Measurements from ENCODE around the gene DIS3L2.
"Not testable (repeated sequence)": the region's sequence is repeated elsewhere in the genome, so short reads cannot be mapped to it uniquely, and the experiment has no call there.

The DIS3L2 gene

DNA sequence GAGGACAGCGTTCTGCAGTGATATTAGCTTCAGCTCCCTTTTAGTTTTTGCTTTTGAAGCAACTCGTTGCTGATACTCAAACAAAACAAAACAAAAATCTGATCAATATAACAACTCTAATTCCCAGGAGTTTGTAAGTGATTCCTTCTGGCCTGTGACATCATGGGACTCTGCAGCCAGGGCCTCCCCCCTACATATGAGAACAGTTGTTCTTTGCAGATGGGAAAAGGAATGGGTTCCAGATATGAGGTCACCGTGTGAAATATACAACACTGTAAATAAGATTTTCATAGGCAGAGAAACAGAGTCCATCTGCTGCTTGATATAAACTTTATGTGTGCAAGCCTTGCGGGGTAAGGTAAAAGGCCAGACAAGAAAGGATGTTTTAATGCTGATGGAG lies 56.7 kb downstream of the DIS3L2 start:
- DNase-seq, result no peak

DNA sequence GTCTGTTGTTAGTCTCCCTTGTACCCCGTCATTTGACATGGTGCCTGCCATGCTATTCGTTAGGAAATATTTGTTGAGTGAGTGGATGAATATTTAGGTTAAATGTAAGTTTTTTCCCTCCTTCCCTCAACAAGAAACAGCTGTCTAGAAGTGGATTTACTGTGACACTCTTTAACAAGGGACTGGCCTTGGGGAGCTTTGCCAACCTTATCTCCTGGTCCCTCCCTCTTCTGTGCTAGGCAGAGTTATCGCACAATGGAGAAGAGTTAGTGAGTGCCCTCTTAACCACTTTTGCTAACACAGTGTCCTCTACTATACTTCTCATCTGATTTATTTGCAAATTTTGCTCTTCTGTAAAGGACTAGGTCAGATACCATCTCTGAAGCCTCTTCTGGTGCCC lies 61.2 kb downstream of the DIS3L2 start:
- peak; percentile 52 for DNase-seq

DNA sequence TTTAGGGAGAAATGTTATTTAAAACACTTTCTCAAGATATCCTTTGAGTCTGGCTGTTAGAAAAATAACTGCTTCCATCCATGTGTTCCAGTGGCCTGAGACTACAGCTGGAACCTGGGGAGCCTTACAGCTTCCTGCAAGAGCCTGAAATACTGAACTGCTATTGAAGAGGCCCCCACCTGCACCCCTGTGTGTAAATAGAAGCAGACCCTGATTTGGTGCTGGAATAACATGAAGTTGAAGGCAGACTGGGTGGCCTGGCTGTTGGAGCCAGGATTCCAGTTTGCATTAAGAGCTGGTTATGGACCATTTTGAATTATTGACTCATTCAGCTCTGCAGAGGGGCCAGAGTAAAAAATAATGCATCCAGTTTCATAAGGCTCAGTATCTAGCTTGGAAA lies 61.9 kb downstream of the DIS3L2 start:
- no peak for DNase-seq

DNA sequence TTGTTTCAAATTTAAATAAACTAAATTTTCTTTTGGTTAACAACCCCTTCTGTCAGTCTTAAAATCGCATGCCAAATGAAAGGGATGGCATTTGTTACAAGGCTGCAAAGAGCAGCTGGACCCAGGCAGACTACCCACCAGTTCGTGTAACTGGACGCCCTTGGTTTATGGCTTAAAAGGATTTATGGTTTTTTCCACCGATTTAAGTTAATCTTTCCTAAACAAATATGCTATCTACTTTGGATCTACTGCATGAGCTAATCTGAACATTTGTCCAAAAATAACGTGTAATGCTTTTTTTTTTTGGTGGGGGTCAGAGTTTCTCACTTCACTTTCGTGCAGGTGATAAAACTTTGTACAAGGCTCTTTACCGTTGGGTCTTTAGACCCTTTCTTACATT lies 62.9 kb downstream of the DIS3L2 start:
- DNase-seq, result no peak

DNA sequence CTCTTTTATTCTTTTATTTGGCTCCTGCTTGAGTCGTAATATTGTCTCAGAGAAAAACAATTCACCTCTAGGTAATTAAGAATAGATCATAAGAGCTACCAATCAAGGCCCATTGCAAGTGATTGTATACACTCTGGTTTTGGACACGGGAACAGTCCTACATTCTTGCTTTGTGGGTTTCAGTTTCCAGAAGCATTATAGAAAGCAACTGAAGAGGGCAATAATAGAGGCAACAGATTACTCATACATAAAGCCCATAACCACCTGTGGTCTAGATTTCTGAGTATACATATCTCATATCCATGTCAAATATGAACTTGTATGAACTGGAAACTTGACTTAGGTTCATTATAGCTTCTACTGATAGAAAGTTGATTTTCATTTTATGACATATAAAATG lies 65.4 kb downstream of the DIS3L2 start:
- DNase-seq, result no peak

DNA sequence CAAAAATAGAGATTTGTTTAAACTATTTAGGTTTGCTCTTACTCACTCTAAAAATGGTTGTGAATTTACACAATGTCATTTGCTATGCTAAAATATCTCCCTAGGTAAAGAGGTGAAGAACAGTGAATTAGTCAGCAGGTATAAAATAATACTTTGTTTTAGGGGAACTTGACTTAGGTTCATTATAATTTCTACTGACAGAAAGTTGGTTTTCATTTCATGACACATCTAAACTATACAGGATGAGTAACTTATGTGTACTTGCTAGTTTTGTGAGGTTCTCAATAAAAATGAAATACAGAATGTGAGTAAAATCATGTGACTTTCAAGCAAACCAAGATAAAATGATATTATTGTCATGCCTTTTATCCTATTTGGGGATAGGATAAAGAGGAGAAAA lies 66.0 kb downstream of the DIS3L2 start:
- no peak for DNase-seq

DNA sequence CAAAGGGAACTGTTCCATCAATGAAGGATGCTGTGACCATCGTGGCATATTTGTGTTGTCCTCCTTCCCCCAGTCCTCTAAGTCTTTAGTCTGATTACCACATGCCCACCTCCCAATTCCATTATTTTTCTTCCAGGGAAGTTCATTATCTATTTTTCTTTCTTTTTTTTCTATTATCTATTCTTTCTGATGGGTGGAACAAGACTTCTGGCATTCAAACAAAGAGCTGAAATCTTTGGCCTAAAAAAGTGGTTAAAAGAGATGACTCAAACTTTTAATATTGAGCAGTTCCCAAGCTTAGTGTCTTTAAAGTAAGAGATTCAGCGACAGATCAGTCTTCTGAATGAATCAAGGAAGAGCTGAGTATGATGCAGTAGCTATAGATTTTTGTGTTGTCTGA lies 66.6 kb downstream of the DIS3L2 start:
- no peak for DNase-seq

DNA sequence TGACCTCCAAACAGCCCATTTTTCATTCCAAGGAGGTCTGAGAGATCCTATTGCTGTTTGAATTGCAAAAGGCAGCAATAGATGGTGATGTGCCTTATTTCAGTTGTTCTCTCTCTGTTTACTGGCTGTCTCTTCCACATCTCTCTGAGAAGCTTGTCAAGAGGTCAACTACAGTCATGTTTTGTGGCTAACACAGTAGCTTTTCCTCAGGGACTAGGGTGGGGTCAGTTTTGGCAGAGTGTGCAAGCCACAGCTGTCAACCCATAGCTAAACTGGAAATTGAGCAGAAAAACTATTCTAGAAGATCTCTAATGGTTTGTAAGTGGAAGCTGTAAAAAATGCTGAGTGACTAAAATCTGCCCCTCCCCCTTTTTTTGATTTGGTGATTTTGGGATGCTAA lies 67.1 kb downstream of the DIS3L2 start:
- no peak for DNase-seq

DNA sequence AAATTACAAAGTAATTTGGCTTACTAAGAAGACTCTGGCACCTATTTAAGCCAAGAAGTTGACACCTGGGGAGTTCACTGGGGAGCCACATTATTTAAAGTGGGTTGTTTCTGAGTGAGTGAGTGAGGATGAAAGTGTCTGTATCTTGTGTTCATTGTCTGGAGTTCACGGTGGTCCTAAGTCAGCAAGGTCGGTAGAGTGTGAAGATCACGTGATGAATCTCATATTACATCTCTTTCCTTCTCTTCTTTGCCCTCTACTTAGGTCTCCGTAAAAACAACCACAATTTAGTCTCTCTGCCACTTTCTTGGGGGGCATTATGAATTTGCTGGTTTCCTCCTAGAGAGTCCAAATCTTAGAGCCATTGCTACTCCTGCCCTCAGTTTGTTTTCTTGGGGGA lies 67.8 kb downstream of the DIS3L2 start:
- DNase-seq, result no peak

DNA sequence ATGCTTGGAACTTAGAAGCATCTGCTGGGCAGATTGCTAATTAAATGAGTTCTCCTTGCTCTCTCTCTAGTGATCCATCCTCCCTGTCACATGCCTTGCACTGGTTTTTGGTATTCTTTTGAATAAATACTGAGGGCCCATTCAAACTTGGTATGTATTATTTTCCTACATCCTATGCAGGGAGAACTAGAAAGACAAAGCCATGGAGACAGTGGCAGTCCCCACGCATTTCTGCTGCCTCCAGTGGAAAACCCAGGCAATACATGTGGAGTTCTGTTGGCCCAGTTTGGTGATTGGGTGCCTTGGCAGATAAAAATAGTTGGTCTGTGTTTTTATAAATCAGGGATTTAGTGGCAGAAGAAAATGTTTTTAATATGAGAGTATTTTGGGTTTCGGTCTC lies 68.7 kb downstream of the DIS3L2 start:
- no peak for DNase-seq

DNA sequence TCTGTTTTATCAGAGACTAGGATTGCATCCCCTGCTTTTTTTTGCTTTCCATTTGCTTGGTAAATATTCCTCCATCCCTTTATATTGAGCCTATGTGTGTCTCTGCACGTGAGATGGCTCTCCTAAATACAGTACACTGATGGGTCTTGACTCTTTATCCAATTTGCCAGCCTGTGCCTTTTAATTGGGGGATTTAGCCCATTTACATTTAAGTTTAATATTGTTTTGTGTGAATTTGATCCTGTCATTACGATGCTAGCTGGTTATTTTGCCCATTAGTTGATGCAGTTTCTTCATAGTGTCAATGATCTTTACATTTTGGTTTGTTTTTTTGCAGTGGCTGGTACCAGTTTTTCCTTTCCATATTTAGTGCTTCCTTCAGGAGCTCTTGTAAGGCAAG lies 73.8 kb downstream of the DIS3L2 start:
- DNase-seq, result not testable (repeated sequence)

DNA sequence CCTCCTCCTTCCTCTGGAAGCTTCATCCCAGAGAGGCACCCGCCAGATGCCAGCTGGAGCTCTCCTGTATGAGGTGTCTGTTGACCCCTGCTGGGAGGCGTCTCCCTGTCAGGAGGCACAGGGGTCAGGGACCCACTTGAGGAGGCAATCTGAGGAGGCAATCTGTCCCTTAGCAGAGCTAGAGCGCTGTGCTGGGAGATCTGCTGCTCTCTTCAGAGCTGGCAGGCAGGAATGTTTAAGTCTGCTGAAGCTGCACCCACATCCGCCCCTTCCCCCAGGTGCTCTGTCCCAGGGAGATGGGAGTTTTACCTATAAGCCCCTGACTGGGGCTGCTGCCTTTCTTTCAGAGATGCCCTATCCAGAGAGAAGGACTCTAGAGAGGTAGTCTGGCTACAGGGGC lies 75.4 kb downstream of the DIS3L2 start:
- not testable (repeated sequence) for DNase-seq

DNA sequence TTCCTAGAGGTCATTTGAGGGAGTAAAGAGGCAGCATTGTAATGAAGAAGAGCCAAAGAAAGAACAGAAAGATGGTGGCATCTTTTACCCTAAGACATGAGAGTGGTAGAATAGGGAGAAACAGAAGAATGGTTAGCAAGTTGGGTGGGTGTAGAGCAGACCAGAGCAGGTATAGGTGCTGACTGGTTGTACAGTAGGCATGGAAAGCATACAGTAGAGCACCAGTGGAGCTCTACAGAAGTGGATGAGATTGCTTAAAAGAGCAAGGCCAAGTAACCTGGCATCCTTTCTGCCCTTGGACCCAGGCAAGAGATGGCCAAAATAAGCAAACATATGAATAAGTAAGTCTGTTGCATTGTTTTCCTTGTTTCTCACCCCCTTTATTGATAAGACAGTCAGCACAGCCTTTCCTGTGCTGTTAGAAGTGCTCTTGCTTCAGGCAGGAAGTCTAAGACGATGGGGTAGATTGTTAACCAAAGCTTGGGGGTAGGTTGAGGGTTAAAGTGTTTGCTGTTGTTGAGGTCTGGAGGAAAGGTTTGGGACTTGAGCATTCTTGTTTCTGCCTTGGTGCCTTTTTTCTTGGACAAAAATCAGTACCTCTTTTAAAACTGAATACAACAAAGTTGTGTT lies 76.9 kb downstream of the DIS3L2 start:
- DNase-seq, result no peak

DNA sequence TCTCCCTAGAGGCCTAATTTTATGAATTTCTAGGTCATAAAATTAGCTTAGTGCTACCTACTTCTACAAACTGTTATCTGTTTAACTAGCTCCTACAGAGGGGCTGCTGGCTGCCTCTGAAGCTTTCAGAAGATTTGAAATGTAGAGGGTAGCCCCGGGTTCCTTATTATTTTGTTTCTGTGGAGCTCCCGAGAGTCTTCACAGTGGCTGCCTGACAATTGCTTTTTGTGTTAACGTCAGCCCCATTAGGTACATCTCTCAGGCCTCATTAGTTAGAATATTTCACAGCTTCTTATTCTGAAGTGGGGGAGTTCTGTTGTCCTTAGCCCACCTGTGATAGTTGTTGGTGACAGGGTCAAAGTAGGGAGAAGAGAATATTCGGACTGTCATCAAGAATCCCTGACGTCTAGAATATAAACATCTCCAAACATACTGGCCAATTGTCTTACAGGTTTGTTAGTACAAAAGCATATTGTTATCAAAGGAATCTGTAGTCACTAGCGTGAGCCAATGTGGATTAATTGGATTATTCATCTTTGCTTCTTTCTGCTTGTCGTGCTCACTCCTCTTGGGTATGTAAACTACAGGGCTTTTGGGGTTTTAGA lies 77.5 kb downstream of the DIS3L2 start:
- no peak for DNase-seq

DNA sequence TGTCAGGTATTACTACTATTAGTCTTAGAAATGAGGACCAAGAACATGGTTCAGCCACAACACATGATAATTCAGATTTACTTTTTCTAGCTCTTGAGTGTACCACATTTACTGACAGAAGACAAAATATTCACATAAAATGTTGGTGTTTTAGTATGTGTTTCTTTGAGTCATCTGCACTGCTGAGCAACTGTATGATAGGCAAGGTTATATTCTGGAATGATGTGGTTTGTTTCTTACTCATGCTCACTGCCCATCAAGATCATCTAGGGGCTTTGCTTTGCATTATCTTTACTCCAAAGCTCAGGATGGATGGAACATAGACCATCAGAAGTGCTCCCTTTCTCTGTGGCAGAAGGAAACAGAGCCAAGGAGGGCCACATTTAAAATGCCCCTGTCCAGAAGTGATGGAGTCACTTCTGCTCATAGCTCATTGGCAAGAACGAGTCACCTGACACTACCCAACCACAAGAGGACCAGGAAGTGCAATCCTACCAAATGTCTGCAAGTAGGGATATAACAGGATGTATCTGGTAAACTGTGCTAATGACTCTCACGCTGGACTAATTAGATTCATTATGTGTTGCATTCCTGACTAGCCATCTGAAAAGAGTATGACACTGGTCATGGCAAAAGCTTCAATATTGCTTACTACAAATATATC lies 81.5 kb downstream of the DIS3L2 start:
- DNase-seq, result no peak

DNA sequence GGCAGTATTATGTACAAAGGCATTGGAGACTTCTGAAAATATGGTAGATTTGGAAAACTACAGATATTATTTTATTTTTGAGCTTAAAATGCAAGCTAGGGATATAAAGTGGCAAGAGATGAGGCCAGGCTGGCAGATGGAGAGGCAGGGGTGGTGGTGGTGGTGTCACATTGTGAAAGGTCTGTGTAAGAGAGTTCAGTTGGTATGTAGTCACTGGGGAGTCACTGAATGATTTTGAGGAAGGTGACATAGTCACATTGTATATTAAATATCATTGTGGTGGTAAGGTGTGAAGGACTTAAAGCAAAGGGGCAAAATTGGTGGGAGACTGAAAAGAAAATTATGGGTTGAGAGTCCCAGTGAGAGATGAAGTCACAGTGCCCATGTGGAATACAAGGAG lies 82.5 kb downstream of the DIS3L2 start:
- no peak for DNase-seq

DNA sequence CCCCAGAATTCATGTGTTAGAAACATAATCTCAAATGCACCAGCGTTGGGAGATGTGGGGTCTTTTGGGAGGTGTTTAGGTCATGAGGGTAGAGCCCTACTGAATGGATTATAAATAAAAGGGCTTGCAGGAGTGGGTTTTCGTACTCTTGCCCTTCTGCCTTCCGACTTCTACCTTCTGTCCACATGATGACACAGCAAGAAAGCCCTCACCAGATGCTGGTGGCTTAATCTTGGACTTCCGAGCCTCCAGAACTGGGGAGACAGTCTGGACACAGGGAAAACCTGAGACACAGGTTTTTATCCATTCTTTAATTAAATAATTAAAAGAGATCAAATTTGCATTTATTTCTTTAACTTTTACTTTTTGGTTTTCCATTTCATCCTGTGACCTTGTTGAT lies 87.8 kb downstream of the DIS3L2 start:
- DNase-seq, result no peak

DNA sequence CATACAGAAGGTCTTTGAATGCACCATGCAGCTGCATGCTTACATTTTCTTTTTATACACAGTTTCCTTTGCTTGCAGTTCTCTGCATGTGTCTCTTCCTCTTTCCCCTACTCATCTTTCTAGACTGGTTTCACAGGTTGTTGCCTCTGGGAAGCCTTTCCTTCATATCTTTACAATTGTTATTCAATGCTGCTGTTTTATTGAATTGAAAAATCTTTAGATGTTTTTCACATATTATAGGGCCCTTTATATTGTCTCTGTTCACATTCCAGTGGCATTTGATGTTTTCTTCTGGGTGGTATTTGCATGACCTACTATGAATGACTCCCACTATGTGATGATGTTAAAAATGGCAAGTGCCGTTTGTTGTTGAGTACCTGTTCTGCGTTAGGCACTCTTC lies 91.1 kb downstream of the DIS3L2 start:
- DNase-seq, result no peak

DNA sequence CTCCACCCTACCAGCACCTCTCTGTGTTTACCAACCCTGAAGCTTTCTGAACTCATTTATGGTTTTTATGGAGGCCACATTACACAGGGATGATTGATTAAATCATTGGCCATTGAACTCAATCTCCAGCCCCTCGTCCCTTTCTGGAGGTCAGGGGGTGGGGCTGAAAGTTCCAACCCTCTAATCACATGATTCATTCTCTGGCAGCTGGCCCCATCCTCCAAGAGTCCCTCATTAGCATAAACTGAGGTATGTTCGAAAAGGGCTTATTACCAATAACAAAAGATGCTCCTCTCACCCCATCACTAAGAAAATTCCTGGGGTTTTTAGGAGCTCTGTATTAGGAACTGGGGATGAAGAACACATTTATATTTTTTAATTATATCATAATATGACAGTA lies 92.3 kb downstream of the DIS3L2 start:
- DNase-seq, result no peak

DNA sequence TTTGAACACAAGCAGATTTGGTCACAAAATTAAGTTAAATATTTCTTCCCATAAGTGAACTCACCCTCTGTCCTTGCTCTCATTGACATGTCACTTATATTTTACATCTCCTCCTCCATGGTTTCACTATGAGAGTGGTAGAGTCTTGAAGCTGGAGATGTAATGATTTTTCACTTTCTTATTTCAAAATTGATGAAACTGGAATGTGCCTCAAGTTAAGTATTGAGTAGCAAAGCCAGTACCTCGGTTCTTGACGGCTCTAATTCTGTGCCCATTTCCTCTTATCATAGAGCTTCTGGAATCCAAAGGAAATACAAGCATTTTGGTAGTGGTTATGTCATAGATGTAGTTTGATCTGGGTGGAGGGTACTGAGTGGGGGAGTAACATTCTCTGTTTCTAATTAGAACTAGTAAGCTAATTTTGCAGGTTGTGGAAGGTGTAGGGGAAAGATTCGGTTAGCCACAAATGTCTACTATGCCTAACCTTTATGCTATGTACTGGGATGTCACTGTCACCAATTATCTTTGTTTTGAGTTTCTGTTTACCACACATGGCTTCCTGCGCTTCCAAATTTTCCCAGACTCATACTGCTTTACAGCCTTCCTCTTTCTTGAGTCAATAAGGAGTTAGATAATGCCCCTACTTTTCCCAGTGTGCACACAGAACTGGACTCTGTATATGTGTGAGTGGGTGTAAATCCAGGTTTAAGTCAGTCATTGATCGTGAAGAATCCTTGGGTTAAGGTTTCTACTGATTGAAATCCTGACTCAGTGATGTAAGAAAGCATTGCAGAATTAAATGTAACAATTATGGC lies 96.8 kb downstream of the DIS3L2 start:
- no peak for DNase-seq

DNA sequence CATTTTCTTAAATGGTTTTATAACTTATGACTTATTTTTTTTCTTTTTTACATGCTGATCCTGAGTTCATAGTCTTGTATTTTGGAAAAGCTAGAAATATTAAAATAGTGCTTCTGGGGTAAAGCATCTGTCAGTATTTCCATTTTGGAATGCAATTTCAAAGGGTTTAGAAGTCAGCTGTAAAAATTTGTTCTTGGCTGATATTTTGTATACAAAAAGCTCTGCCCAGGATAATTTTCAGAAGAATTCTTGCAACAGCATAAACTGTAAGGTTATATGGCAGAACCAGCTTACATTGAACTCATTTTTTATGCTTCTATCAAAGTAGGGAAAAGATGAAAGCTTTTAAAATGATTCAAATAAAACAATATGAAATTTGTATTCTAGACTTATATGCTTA lies 97.4 kb downstream of the DIS3L2 start:
- no peak for DNase-seq

DNA sequence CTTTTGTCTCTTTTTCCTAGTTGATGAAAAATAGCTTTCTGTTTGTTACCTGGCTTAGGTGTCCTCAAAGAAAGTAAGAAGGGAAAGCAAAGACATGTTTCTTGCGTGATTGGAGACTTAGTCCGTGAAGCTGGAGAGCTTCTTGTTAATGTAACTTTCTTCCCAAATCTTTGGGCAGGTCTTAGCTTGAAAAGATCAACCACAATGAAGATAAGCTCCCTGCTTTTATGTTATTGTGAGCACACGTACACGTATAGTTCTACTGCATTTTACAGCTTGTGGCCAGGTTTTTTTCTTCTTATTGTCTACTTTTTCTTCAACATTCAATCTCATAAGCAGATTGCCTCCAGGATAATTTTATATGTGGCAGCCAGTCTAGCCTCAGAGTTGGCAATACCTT lies 99.8 kb downstream of the DIS3L2 start:
- no peak for DNase-seq

DNA sequence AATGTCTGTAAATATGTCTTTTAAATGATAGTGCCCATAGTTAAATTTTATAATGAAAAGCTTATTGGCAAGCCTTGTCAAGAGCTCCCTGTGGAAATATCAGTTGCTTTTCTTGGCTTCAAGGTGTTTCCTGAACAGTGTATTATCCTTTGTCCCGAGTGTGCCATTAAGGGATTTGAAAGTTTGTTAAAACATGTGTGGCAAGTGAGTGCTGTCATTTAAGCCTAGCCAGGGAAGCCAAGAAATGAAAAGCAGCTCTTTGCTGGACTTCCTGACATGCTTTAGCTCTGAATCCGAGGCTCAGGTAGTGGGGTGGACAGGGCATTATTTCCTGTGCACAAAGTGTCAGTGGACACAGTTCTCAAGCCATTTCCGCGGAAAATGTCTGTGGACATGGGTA lies 111.5 kb downstream of the DIS3L2 start:
- no peak for DNase-seq

DNA sequence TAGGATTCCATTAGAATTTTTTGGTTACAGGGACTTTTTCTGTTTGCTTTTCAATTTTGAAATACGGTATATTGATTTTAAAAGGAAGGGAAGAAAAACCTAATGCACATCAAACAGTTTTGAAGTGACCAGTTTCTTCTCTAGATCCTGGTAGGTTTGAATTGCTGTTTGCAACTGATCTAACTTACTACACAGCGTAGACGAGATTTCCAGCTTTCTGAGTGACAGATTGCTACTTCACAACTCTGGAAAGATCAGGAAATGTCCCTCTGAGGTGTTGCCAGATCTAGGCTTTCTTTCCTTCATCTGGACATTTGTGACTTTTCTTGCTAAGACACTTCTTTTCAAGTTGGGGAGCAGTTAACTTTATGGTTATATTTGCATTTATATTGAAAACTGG lies 112.2 kb downstream of the DIS3L2 start:
- DNase-seq, result no peak
